ENCODE data around the gene RGS17.
"Not testable (repeated sequence)": the region's sequence is repeated elsewhere in the genome, so short reads cannot be mapped to it uniquely, and the experiment has no call there.

Gene RGS17

GRCh38 chr6:153131037-153131981, at the start of gene RGS17:
Gene RGS17, minus strand, starts transcription at chr6:153131282. Its CDS starts 87,264 bp downstream, at chr6:153044018.
- DNase-seq: peak; percentile 12

GRCh38 chr6:153172815-153173214, 41.7 kb upstream of the RGS17 start:
- no peak for DNase-seq

- DNase-seq: no peak
Measured at GRCh38 chr6:153170511-153170910, 39.4 kb upstream of the RGS17 start.

GRCh38 chr6:153167907-153168306, 36.8 kb upstream of the RGS17 start:
- DNase-seq: no peak

- DNase-seq: no peak
Measured at GRCh38 chr6:153167061-153167891, 36.2 kb upstream of the RGS17 start.

- no peak for DNase-seq
Measured at GRCh38 chr6:153162646-153163045, 31.6 kb upstream of the RGS17 start.

GRCh38 chr6:153162172-153162571, 31.1 kb upstream of the RGS17 start:
- no peak for DNase-seq

GRCh38 chr6:153160221-153160620, 29.1 kb upstream of the RGS17 start:
- no peak for DNase-seq

GRCh38 chr6:153150752-153151440, 19.8 kb upstream of the RGS17 start:
- DNase-seq: no peak

- no peak for DNase-seq
Measured at GRCh38 chr6:153150371-153150751, 19.3 kb upstream of the RGS17 start.

- no peak for DNase-seq
Measured at GRCh38 chr6:153149891-153150290, 18.8 kb upstream of the RGS17 start.

GRCh38 chr6:153146413-153146812, 15.3 kb upstream of the RGS17 start:
- no peak for DNase-seq

GRCh38 chr6:153145591-153145990, 14.5 kb upstream of the RGS17 start:
- no peak for DNase-seq

- DNase-seq: no peak
Measured at GRCh38 chr6:153143200-153143599, 12.1 kb upstream of the RGS17 start.

GRCh38 chr6:153140299-153140698, 9.2 kb upstream of the RGS17 start:
- DNase-seq: no peak

- DNase-seq: no peak
Measured at GRCh38 chr6:153138930-153139329, 7.8 kb upstream of the RGS17 start.

GRCh38 chr6:153135681-153136080, 4.6 kb upstream of the RGS17 start:
- DNase-seq: no peak

GRCh38 chr6:153133667-153134066, 2.6 kb upstream of the RGS17 start:
- DNase-seq: not testable (repeated sequence)

- DNase-seq: no peak
Measured at GRCh38 chr6:153130515-153131036, 506 bp downstream of the RGS17 start.

GRCh38 chr6:153129873-153130514, 1.1 kb downstream of the RGS17 start:
- DNase-seq: no peak

GRCh38 chr6:153126218-153126617, 4.9 kb downstream of the RGS17 start:
- no peak for DNase-seq

GRCh38 chr6:153125032-153125431, 6.0 kb downstream of the RGS17 start:
- no peak for DNase-seq
